GM19351 (cell line): ENCODE results near the gene ZNF667.

Source experiments
- ATAC-seq: cut with Tn5 transposase; IDR thresholded peaks from one replicate; pipeline ENCODE4 v1.9.1; 2021; ENCODE audit warnings: mild to moderate bottlenecking, moderate library complexity; ENCODE audit not compliant: unreplicated experiment

The ZNF667 gene

GRCh38 chr19:56393119-56394012 is 83.8 kb downstream of the ZNF667 start, which contains the start of gene ZNF582:
Gene ZNF582 (minus strand): TSS chr19:56393534. CDS start chr19:56391752, 1,782 bp downstream.
- peak; percentile 96 for ATAC-seq
